ENCODE data around the gene CDCA7L.
"Not testable (repeated sequence)": the region's sequence is repeated elsewhere in the genome, so short reads cannot be mapped to it uniquely, and the experiment has no call there.

CDCA7L gene

DNA sequence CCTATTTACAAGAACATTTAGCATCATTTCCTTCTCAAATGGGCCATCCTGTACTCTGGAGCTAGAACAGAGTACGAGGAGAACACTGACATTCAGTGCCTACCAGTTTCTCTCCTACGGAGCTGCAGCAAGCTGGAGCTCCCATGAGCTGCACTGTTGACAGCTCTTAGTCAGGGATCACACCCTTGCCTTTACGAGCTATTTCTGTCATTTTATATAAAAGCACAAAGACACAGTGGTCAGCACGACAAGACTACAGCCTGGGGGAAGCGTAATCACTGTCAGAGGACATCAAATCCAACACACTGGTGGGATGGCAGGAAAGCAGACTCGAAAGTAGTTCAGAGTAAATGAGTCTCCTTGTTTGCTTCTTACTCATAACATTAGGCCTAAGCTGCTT lies 2.7 kb downstream of the CDCA7L start:
- no peak for DNase-seq

GRCh38 chr7:21941611-21942141 lies 4.0 kb downstream of the CDCA7L start:
- DNase-seq: no peak

DNA sequence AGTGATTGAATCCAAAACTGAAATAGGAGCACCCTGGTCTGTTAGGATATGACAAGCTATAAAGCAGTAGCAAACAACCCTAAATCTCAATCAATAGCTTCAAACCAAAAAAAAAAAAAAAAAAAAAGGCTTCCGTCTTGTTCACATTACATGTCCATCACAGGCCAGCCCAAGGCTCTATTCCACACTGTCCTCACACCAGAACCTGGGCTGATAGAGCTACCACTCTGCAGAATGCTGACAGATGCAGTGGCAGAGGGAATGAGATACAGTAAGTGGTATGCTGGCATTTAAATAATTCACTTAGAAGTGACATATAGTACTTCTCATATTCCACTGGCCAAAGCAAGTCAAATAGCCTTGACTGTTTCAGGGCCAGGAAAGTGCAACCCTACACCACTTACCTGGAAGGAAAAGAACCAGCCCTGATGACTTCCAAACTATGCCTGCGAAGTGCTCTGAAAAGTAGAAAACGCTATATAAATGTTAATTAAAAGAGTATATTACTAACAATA lies 5.8 kb downstream of the CDCA7L start:
- DNase-seq: peak; percentile 6

DNA sequence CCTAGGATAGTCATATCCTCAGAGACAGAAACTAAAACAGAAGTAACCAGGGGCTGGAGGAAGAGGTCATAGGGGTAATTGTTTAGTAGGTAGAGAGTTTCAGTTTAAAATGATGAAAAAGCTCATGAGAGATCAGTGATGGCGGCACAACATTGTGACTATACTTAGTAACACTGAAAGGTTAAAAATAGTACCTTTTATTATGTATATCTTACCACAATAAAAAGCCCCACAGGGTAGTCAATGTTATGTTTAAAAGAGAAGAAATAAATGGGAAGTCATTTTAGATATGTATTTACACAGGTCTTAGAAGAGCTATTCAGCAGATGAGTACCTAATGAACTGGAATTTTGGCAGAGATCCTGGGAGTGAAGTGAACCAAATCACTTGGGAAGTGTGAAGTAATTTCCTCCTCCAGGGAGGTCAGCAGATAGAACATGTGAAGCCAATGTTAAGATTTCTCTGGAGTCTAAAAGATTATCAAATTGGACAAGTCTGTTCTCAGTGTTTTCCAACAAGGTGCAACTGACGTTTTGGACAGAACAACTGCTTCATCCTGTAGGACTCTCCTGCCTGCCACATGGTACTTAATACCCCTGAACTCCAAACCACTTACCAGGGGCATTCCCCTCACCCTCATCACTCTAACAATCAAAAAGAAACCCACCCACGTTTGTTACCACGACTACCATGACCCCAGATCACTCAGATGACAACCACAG lies 6.4 kb downstream of the CDCA7L start:
- DNase-seq: peak; percentile 68

GRCh38 chr7:21938463-21938862 lies 7.2 kb downstream of the CDCA7L start:
- no peak for DNase-seq

GRCh38 chr7:21934808-21935207 lies 10.9 kb downstream of the CDCA7L start:
- no peak for DNase-seq

DNA sequence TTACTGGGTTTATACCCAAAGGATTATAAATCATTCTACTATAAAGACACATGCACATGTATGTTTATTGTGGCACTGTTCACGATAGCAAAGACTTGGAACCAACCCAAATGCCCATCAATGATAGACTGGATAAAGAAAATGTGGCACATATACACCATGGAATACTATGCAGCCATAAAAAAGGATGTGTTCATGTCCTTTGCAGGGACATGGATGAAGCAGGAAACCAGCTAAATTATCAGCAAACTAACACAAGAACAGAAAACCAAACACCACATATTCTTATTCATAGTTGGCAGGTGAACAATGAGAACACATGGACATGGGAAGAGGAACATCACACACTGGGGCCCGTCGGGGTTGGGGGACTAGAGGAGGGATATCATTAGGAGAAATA lies 12.4 kb downstream of the CDCA7L start:
- not testable (repeated sequence) for DNase-seq

- no peak for DNase-seq
These were observed 18.0 kb downstream of the CDCA7L start for GRCh38 chr7:21927693-21928092.

- no peak for DNase-seq
These were observed 19.3 kb downstream of the CDCA7L start for GRCh38 chr7:21926448-21926847.

DNA sequence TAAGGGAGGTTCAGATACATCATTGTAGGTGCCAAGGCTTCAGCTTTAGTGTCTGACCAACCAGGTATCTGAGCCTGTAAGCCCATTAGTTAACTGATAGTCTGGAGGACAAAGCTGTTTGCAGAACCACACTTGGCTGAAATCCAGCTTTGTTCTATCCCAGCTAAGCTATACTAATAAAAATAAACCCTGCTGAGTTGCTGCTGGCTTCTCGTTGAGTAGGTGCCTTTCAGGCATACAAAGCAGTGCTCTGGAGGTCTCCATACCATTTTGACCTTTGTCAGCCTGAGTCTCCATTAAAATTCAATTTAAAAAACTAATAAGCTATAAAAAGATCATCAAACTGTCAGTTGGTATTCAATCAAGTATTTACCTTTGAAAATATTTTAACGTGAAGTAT lies 22.0 kb downstream of the CDCA7L start:
- DNase-seq: peak; percentile 90

DNA sequence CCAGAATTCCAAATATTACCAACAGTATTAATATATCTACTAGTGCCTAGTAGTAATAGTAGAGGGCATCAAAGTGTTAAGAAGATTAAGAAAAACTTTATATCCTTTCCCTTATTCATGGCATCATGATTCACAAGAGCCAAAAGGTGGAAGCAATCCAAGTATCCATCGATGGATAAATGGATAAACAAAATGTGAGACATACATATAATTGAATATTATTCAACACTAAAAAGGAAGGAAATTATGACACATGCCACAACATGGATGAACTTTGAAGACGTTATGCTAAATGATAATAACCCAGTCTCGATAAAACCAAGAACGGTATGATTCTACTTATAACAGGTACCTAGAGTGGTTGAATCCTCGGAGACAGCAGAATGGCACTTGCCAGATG lies 23.1 kb downstream of the CDCA7L start:
- no peak for DNase-seq

- no peak for DNase-seq
These were observed 24.8 kb downstream of the CDCA7L start for GRCh38 chr7:21920936-21921335.

- DNase-seq: no peak
These were observed 27.5 kb downstream of the CDCA7L start for GRCh38 chr7:21918216-21918615.

DNA sequence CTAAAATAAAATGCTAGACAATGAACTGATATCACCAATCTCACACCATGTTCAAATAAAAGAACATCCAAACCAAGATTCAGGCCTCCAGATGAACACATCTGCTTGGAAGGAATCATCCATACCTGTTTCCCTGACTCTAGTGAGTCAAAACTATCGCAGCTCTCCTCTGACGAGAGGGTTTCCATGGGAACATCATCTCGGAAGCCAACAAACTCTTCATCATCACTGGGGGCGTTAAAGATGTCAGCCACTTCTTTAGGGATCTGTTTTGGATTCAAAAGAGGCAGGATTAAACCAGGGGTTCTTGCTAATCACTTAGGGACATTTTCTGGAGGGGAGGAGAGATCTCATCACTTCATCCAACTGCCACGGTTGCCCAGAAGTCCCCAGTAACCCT lies 29.1 kb downstream of the CDCA7L start:
- DNase-seq: no peak

DNA sequence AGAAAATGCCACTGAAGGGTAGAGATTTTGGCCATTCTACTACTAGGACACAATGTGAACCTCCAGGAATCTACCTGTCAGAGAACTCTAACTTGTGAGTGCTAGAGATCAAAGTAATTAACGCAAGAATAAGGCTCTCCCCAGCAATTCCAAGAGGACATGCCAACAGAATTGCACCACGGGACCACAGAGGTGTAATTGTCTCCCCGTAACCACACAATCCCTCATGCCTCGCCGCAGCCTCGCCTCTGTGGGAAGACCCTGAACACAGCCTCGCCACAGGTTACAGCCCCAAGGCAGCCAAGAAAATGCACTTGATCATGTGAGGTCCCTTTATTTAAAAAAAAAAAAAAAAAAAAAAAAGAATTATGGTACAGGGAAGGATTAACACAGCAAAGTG lies 29.5 kb downstream of the CDCA7L start:
- DNase-seq: no peak

- DNase-seq: no peak
These were observed 30.6 kb downstream of the CDCA7L start for GRCh38 chr7:21915140-21915539.

DNA sequence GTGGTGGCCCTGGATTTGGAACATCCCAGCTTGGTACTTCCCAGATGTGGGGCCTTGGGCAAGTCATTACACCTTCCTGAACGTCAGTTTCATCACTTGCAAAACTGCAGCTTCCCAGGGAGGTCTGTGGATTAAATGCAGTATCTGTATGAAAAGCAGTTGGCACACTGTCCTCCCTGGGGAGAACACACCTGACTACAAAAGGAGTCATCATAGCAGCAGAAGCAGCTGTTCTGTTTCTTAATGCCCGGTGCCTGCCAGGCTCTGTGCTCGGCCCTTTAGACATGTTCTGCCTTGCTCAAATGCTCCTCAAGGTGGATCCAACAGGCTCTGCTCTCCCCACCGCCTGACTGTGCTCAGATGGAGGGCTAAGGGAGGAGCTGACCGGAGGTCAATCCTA lies 31.0 kb downstream of the CDCA7L start:
- no peak for DNase-seq

GRCh38 chr7:21912931-21913780 lies 32.5 kb downstream of the CDCA7L start:
- DNase-seq: no peak

GRCh38 chr7:21912305-21912704 lies 33.4 kb downstream of the CDCA7L start:
- no peak for DNase-seq

GRCh38 chr7:21911341-21911875 lies 34.3 kb downstream of the CDCA7L start:
- no peak for DNase-seq

DNA sequence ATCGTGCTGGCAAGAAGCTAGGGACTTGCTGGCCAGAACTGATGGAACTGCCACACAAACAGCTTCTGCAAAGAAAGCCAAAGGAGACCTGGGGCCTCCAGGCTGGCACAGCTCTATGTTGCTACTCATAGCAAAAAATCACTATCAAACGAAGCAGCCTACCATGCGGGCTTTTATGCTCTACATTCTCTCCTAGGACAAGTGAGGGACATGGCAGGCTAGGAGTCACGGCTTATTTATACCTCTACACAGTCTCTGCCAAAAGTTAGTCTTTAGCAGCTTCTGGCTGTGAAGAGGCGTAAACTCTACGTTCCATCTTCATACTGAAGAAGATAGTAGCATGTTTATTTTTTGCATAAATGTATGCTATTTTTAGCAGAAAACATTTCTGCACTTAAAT lies 35.4 kb downstream of the CDCA7L start:
- DNase-seq: no peak

GRCh38 chr7:21908746-21909145 lies 37.0 kb downstream of the CDCA7L start:
- DNase-seq: no peak

DNA sequence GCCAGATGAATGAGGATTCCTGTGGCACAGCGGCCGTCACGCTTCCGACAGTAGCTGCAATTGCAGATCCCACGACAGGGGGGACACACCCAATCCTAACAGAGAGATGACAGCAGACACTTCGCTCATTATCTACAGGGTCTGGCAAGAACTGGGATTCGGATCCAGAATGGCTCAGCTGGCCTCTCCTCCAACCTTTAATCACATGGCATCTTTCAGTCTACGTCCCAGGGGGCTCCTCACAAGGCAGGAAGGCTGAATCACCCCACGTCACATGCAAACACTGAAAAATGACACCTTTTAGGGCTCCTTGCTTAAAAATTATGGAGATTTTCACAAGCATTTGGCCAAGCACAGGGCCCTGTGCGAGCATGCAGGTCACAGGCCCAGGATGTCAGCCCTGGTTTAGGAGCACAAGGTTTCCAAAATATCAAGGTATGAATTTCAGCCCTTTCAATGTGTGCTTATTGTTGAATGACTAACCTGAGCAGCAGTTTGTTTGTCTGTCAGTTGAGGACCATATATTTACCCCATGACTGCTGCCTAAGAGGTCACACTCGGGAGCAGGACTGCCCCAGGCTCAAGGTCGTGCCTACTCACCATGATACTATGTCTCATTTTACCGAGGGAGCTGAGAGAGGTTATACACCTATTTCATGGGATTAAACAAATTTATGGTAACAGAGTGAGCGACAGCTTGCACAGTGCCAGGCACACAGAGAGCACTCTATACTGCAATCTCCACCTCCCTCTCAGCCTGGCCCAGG lies 42.5 kb downstream of the CDCA7L start:
- DNase-seq: no peak
